Colon (tissue), 2 donors: ENCODE results near the gene MYO3A.
"Not testable (repeated sequence)": the region's sequence is repeated elsewhere in the genome, so short reads cannot be mapped to it uniquely, and the experiment has no call there.

Experiments used
- FAIRE-seq: peaks from 2 replicates; lab custom pipeline; 2012; peaks lifted over from hg19 to GRCh38; lab: Jason Lieb, UNC
- donor health status: control.
- donor health status: control.

The MYO3A gene

GRCh38 chr10:26090762-26091161 is 156.7 kb downstream of the MYO3A start:
- FAIRE-seq: no peak

- FAIRE-seq: no peak
These were observed 159.2 kb downstream of the MYO3A start for GRCh38 chr10:26093229-26093628.

- no peak for FAIRE-seq
These were observed 161.8 kb downstream of the MYO3A start for GRCh38 chr10:26095781-26096180.

GRCh38 chr10:26097549-26097948 is 163.5 kb downstream of the MYO3A start:
- not testable (repeated sequence) for FAIRE-seq

GRCh38 chr10:26112532-26112931 is 178.5 kb downstream of the MYO3A start:
- FAIRE-seq: no peak

GRCh38 chr10:26138613-26139012 is 204.6 kb downstream of the MYO3A start:
- no peak for FAIRE-seq

GRCh38 chr10:26156019-26156418 is 222.0 kb downstream of the MYO3A start:
- no peak for FAIRE-seq

GRCh38 chr10:26157734-26158133 is 223.7 kb downstream of the MYO3A start:
- FAIRE-seq: no peak

- FAIRE-seq: no peak
These were observed 235.4 kb downstream of the MYO3A start for GRCh38 chr10:26169466-26169865.

GRCh38 chr10:26172131-26172530 is 238.1 kb downstream of the MYO3A start:
- FAIRE-seq: no peak

- FAIRE-seq: no peak
These were observed 239.8 kb downstream of the MYO3A start for GRCh38 chr10:26173837-26174236.

- FAIRE-seq: no peak
These were observed 243.3 kb downstream of the MYO3A start for GRCh38 chr10:26177341-26177740.

- FAIRE-seq: no peak
These were observed 260.2 kb downstream of the MYO3A start for GRCh38 chr10:26194275-26194674.

- no peak for FAIRE-seq
These were observed 263.2 kb downstream of the MYO3A start for GRCh38 chr10:26197248-26197647.

GRCh38 chr10:26198119-26198518 is 264.1 kb downstream of the MYO3A start:
- no peak for FAIRE-seq

GRCh38 chr10:26199841-26200240 is 265.8 kb downstream of the MYO3A start:
- no peak for FAIRE-seq

- FAIRE-seq: no peak
These were observed 271.2 kb downstream of the MYO3A start for GRCh38 chr10:26205223-26205622.

GRCh38 chr10:26211781-26212444 is 277.9 kb downstream of the MYO3A start:
- FAIRE-seq: no peak

- no peak for FAIRE-seq
These were observed 278.5 kb downstream of the MYO3A start for GRCh38 chr10:26212511-26212910.

- no peak for FAIRE-seq
These were observed 279.2 kb downstream of the MYO3A start for GRCh38 chr10:26213157-26213800.

- no peak for FAIRE-seq
These were observed 280.0 kb downstream of the MYO3A start for GRCh38 chr10:26214004-26214403.

- FAIRE-seq: no peak
These were observed 280.7 kb downstream of the MYO3A start for GRCh38 chr10:26214551-26215395.

GRCh38 chr10:26215396-26215934 is 281.4 kb downstream of the MYO3A start:
- FAIRE-seq: no peak
